ENCODE data around the gene IFNA5.
A peak's percentile ranks its signal among the peaks of the same experiment; 100 is the strongest.

The IFNA5 gene

DNA sequence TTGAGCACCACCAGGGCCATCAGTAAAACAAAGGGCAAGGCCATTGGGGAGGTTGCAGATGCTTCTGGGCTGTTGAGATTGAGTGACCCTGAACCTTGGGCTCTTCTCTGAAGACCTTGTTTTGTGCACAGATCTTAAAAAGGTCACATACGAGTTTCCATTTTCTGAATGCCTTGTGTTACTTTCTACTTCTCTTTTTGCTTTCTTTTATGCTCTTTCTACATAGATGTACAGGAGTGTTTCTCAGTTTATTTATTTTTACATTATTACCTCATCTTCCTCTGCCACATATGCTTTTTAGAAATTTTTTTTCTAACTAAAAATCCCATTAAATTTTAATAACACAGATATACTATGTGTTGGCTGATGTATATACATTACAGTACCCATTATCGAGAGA, at the start of gene IFNA5:
Gene IFNA5, minus strand, starts transcription at position 101 of the 400 bp plus-strand sequence. Its CDS starts 57 bp downstream, at position 44.
- Mint-ChIP-seq H3K4me1 (no peaks in the 10 kb centered on the region), H3K9me3 (peaks cover 2% of the 10 kb centered on the region), H3K27me3 (ENCODE audit: low read depth, poor library complexity) (peaks cover 35% of the 10 kb centered on the region), H3K27ac (no peak within 1 kb of the TSS), H3K36me3 (ENCODE audit: low read depth) (no peaks in the 10 kb centered on the region), H3K4me3 (no peak within 1 kb of the TSS)
- TF ChIP-seq, protein P1, sequence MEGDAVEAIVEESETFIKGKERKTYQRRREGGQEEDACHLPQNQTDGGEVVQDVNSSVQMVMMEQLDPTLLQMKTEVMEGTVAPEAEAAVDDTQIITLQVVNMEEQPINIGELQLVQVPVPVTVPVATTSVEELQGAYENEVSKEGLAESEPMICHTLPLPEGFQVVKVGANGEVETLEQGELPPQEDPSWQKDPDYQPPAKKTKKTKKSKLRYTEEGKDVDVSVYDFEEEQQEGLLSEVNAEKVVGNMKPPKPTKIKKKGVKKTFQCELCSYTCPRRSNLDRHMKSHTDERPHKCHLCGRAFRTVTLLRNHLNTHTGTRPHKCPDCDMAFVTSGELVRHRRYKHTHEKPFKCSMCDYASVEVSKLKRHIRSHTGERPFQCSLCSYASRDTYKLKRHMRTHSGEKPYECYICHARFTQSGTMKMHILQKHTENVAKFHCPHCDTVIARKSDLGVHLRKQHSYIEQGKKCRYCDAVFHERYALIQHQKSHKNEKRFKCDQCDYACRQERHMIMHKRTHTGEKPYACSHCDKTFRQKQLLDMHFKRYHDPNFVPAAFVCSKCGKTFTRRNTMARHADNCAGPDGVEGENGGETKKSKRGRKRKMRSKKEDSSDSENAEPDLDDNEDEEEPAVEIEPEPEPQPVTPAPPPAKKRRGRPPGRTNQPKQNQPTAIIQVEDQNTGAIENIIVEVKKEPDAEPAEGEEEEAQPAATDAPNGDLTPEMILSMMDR (IDR thresholded peaks at IDR 0.05) = no peak
- DNase-seq = no peak

DNA sequence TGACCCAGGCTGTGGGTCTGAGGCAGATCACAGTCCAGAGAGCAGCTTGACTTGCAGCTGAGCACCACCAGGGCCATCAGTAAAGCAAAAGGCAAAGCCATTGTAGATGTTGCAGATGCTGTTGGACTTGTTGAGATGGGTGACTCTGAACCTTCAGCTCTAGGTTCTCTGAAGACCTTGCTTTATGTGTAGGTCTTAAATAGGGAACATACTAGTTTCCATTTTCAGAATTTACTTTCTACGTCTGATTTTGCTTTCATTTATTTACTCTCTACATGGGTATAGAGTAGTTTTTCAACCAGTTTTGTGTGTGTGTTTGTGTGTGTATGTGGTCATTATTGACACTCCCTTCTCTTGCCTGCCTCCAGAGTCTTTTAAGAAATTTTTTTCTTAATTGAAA, 45.7 kb upstream of the IFNA5 start, which contains the start of gene IFNA6:
Gene IFNA6, minus strand, starts transcription at position 101 of the 400 bp plus-strand sequence. Its CDS starts 0 bp downstream, at position 101.
- TF ChIP-seq, protein P1 (IDR thresholded peaks at IDR 0.05) = no peak
- peaks cover 6% of the 10 kb centered on the region for H3K36me3 Mint-ChIP-seq (ENCODE audit: low read depth)
- H3K27me3 Mint-ChIP-seq (ENCODE audit: low read depth, poor library complexity) = peaks cover 6% of the 10 kb centered on the region
- no peak for DNase-seq
- peaks cover 28% of the 10 kb centered on the region for H3K9me3 Mint-ChIP-seq
- no peak within 1 kb of the TSS for H3K27ac Mint-ChIP-seq
- no peak within 1 kb of the TSS for H3K4me3 Mint-ChIP-seq
- no peaks in the 10 kb centered on the region for H3K4me1 Mint-ChIP-seq

DNA sequence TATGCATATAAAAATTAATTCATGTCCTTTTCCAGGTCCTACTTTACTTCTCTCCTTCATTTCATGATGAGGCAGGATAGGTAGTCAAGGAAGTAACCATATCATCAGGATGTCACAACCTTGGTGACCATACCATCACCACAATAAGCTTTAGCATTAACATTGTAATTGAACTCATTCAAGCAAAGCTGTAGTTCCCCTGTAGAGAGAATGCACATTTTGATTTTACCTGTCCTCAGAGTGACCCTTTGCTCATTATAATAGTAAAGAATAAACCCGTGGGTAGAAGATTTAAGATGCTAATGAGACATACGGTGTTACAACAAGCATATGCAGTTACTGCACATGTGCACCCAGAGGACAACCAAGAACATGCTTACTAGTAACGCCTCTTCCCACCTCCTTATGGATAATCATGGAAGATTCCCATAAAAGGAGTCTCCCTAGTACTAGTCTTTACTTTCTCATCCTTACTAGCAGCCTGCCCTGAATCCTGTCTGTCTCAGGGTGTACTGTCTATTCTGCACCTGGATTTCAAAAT, 43.4 kb upstream of the IFNA5 start:
- H3K27me3 Mint-ChIP-seq (ENCODE audit: low read depth, poor library complexity) = peaks cover 4% of the 10 kb centered on the region
- H3K36me3 Mint-ChIP-seq (ENCODE audit: low read depth) = no peaks in the 10 kb centered on the region
- peaks cover 32% of the 10 kb centered on the region for H3K9me3 Mint-ChIP-seq

DNA sequence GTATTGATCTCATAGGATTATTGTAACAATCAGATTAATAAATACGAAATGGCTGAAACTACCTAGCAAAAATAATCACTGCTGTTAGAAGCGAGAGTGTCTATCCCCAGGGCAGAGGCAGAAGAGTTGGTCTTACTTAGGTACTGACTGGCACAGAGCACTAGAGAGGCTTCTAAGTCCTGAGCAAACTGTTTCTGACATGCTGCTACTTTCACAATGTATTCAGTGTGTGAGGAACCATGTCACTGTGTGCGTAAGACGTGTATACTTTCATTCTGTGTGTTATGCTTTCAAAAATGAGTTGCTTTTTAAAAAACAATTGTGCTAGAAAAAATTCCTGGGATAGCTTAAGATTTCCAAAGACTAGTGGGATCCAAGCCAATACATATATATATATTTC, 35.6 kb upstream of the IFNA5 start:
- peaks cover 10% of the 10 kb centered on the region for H3K27me3 Mint-ChIP-seq (ENCODE audit: low read depth, poor library complexity)
- no peak for DNase-seq
- peaks cover 27% of the 10 kb centered on the region for H3K9me3 Mint-ChIP-seq
- TF ChIP-seq, protein P1 (IDR thresholded peaks at IDR 0.05) = no peak
- H3K36me3 Mint-ChIP-seq (ENCODE audit: low read depth) = no peaks in the 10 kb centered on the region
- H3K27ac Mint-ChIP-seq = no peak overlapping the region
- H3K4me1 Mint-ChIP-seq = peaks cover 6% of the 10 kb centered on the region
- no peak overlapping the region for H3K4me3 Mint-ChIP-seq

More for the DNA sequence above, 43.4 kb upstream of the IFNA5 start:
- Mint-ChIP-seq H3K27ac (no peak overlapping the region), H3K4me1 (no peaks in the 10 kb centered on the region), H3K4me3 (no peak overlapping the region)
- DNase-seq = no peak
- TF ChIP-seq, protein P1 (IDR thresholded peaks at IDR 0.05) = no peak

DNA sequence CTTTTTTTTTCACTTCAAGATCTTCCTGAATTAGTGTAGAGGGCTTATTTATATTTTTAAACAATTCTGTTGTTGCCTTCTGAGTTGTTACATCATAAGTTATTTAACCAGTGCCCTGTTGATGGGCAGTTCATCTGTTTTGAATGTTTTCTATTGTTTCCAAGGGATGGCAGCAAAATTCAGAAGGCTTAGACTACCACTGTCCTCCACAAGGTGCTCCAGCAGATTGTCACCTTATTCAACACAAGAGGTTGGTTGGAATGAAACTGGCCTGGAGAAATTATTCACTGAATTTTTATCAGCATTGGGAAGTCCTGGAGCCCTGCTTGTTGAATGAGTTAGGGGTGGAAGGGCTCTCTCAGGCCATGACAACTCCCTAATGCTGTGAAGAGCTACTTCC, 31.3 kb upstream of the IFNA5 start:
- TF ChIP-seq, protein P1 (IDR thresholded peaks at IDR 0.05) = no peak
- peaks cover 34% of the 10 kb centered on the region for H3K4me1 Mint-ChIP-seq
- peaks cover 4% of the 10 kb centered on the region for H3K27me3 Mint-ChIP-seq (ENCODE audit: low read depth, poor library complexity)
- no peak for DNase-seq
- H3K4me3 Mint-ChIP-seq = peak overlapping the region; percentile 59
- peaks cover 16% of the 10 kb centered on the region for H3K36me3 Mint-ChIP-seq (ENCODE audit: low read depth)
- H3K9me3 Mint-ChIP-seq = no peaks in the 10 kb centered on the region
- H3K27ac Mint-ChIP-seq = no peak overlapping the region
